Measurements from ENCODE around the gene TSPAN9. TPM values are rescaled to one million over a fixed set of nuclear protein-coding genes. Genes with fewer than 3 reads are reported as not detected.

Gene TSPAN9
- total RNA-seq, 4 donors from 2014 or later, result 13.7 to 35.4 (median 26.7) TPM

GRCh38 chr12:3332188-3332587, 255.0 kb downstream of the TSPAN9 start:
- intact Hi-C loops (cut with DNase I), result no loop called here
- TF ChIP-seq CTCF (IDR thresholded peaks at IDR 0.05), result no peak
- TF ChIP-seq POLR2AphosphoS5 (IDR thresholded peaks at IDR 0.05), result no peak
- DNase-seq (ENCODE audit: extremely low spot score), result no peak
- H3K36me3 ChIP-seq, result no peaks in the 10 kb centered on the region
- H3K9me3 ChIP-seq, result no peaks in the 10 kb centered on the region
- peaks cover 0 to 12% (median 7%) of the 10 kb centered on the region in 4 donors for H3K4me1 ChIP-seq
- peaks cover 0 to 15% (median 0%) of the 10 kb centered on the region in 4 donors for H3K27me3 ChIP-seq
- 80% methylated on average over 3 of the region's 3 CpGs for WGBS
- H3K27ac ChIP-seq (replicated peaks in 1 of 4), result no peak overlapping the region
- no peak overlapping the region for H3K4me3 ChIP-seq

GRCh38 chr12:3333583-3333982, 256.4 kb downstream of the TSPAN9 start:
- no peak for DNase-seq (ENCODE audit: extremely low spot score)
- intact Hi-C loops (cut with DNase I), result no loop called here
- H3K4me3 ChIP-seq, result no peak overlapping the region
- H3K36me3 ChIP-seq, result no peaks in the 10 kb centered on the region
- H3K9me3 ChIP-seq, result no peaks in the 10 kb centered on the region
- 62% methylated on average over 9 of the region's 10 CpGs for WGBS
- TF ChIP-seq POLR2AphosphoS5 (IDR thresholded peaks at IDR 0.05), result no peak
- H3K4me1 ChIP-seq, result peaks cover 0 to 12% (median 7%) of the 10 kb centered on the region in 4 donors
- peaks cover 0 to 15% (median 0%) of the 10 kb centered on the region in 4 donors for H3K27me3 ChIP-seq
- no peak overlapping the region for H3K27ac ChIP-seq (replicated peaks in 1 of 4)

DNA sequence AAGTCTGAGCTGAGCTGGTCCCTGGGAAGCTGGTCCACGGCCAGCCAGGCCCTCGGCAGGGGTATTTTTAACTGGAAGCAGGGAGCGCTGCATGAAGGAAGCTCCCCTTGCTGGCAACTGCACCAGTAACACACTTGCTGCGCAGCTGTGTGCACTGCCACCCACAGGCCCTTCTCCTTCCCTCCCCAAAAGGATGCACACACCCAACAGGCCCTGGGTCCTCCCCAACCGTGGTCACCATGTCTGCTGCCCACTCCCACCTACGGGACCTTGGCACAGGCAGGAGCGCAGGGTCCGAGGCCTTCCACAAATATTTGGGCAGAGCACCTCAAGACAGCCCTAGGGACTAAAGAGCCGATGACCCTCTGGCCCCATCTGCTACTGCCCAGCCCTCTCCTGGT, 256.8 kb downstream of the TSPAN9 start:
- Histone ChIP-seq H3K27me3 (peaks cover 0 to 15% (median 0%) of the 10 kb centered on the region in 4 donors), H3K9me3 (no peaks in the 10 kb centered on the region), H3K27ac (replicated peaks in 1 of 4) (no peak overlapping the region), H3K4me3 (no peak overlapping the region), H3K36me3 (no peaks in the 10 kb centered on the region), H3K4me1 (peaks cover 0 to 12% (median 7%) of the 10 kb centered on the region in 4 donors)
- WGBS, result 86% methylated on average over 5 of the region's 9 CpGs
- no peak for DNase-seq (ENCODE audit: extremely low spot score)
- TF ChIP-seq POLR2A (IDR thresholded peaks at IDR 0.05; ENCODE audit: low read depth) (no peak), CTCF (IDR thresholded peaks at IDR 0.05) (no peak), EP300 (IDR thresholded peaks at IDR 0.05) (no peak), POLR2AphosphoS5 (IDR thresholded peaks at IDR 0.05) (no peak)
- intact Hi-C loops (cut with DNase I), result no loop called here

DNA sequence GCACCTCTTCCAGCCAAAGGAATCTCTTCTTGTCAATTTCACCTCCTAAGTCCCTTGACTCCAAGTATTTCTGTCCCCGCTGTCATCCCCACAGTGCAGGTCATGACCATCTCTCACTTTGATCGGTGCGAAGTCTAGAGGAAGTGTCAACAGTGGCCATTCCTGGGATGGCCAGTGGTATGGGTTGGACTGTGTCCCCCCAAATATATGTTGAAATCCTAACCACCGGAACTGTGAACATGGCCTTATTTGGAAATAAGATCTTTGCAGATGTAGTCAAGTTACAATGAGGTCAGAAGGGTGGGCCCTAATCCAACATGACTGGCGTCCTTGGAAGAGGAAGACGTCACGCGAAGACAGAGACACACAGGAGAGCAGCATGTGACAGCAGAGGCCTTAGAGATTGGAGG, 257.9 kb downstream of the TSPAN9 start:
- Histone ChIP-seq H3K27me3 (peaks cover 0 to 15% (median 0%) of the 10 kb centered on the region in 4 donors), H3K4me1 (peaks cover 0 to 12% (median 7%) of the 10 kb centered on the region in 4 donors), H3K27ac (replicated peaks in 1 of 4) (no peak overlapping the region), H3K36me3 (no peaks in the 10 kb centered on the region), H3K4me3 (no peak overlapping the region), H3K9me3 (no peaks in the 10 kb centered on the region)
- DNase-seq (ENCODE audit: extremely low spot score), result no peak
- 87% methylated on average over 8 of the region's 8 CpGs for WGBS
- intact Hi-C loops (cut with DNase I), result no loop called here
- TF ChIP-seq CTCF (IDR thresholded peaks at IDR 0.05) (no peak), POLR2AphosphoS5 (IDR thresholded peaks at IDR 0.05) (no peak), POLR2A (IDR thresholded peaks at IDR 0.05; ENCODE audit: low read depth) (no peak), EP300 (IDR thresholded peaks at IDR 0.05) (no peak)

Small RNA genes lying within 50 kb of the gene (small RNA-seq; reads per million reads assigned to genes)
- gene AC005912.1 (0 reads per million in 3 donors), gene RF00017 (0 reads per million in 3 donors)

Other genes starting within 250 kb of the TSPAN9 start
- 1 to 10 TPM in 3 of 4 donors, under 1 TPM in 1; 0.83 to 9.7 (median 2.9) TPM for gene NRIP2, start 242.3 kb upstream of the TSPAN9 start, total RNA-seq
- gene TEX52, start 220.3 kb upstream of the TSPAN9 start, total RNA-seq, result not detected
- gene FOXM1, start 200.2 kb upstream of the TSPAN9 start, total RNA-seq, result 1 to 10 TPM in 1 of 4 donors, under 1 TPM in 2, not detected in 1; under 0.01 to 1.4 (median 0.17) TPM
- 1 to 10 TPM; 7.1 to 9.7 (median 8.9) TPM for gene RHNO1, start 200.2 kb upstream of the TSPAN9 start, total RNA-seq
- 10 to 100 TPM; 19.1 to 35.7 (median 27.4) TPM for gene TULP3, start 186.5 kb upstream of the TSPAN9 start, total RNA-seq
- 10 to 100 TPM in 3 of 4 donors, 1 to 10 TPM in 1; 7.5 to 42.7 (median 28.0) TPM for gene TEAD4, start 118.0 kb upstream of the TSPAN9 start, total RNA-seq